Endothelial cell of umbilical vein (primary cell): ENCODE measurements around the gene CRELD2. TPM values are rescaled to one million over a fixed set of nuclear protein-coding genes. Genes with fewer than 3 reads are reported as not detected.

Source experiments
- BruUV-seq: library from RNA; stranded (reverse); fragments of 400-500 nt; replicated peaks from 2 replicates; lab custom pipeline; 2021; lab: Mats Ljungman, UMichigan
- CTCF ChIA-PET: fragments of 300-600, 350-600 bp; sonication (Branson Sonifier 250); formaldehyde crosslinking; loops from one replicate; lab custom pipeline; 2021; ENCODE audit warnings: antibody characterized with exemption, inconsistent platforms; lab: Charles Lee
- POLR2A ChIA-PET: fragments of 300-600, 350-600 bp; sonication (Branson Sonifier 250); formaldehyde crosslinking; loops from one replicate; lab custom pipeline; 2021; ENCODE audit warnings: antibody characterized with exemption, inconsistent platforms; lab: Charles Lee
- DNase-seq: peaks from one replicate; pipeline ENCODE4 v3.0.0-alpha.2; 2011; ENCODE audit warnings: low read depth, low spot score
- FAIRE-seq: peaks from 2 replicates; lab custom pipeline; 2011; peaks lifted over from hg19 to GRCh38; lab: Jason Lieb, UNC
- H2AFZ ChIP-seq: 2 replicates; pipeline ENCODE4 v1.6.0; 2012; ENCODE audit warnings: low read depth, low read length, control low read depth, inconsistent platforms
- H3K27ac ChIP-seq: 2 replicates; pipeline ENCODE4 v1.5.1; 2011; ENCODE audit warnings: low read depth, mild to moderate bottlenecking, control low read depth, low read length, moderate library complexity; ENCODE audit not compliant: insufficient read depth
- H3K27me3 ChIP-seq, 2 experiments: 2 replicates each; pipeline versions ENCODE4 v1.6.0 to v1.6.1; 2011; ENCODE audit warnings: low read length in 2 of 2, mixed read lengths in 1 of 2; ENCODE audit not compliant: control insufficient read depth in 2 of 2, insufficient read depth in 2 of 2
- H3K36me3 ChIP-seq, 2 experiments: 2 replicates in 1 of 2; 3 replicates in 1 of 2; pipeline ENCODE4 v1.5.1; 2011; ENCODE audit warnings: low read length in 2 of 2, mild to moderate bottlenecking in 1 of 2, moderate library complexity in 1 of 2; ENCODE audit not compliant: control insufficient read depth in 2 of 2, insufficient read depth in 2 of 2; ENCODE audit errors: extremely low read depth in 1 of 2
- H3K4me1 ChIP-seq: 3 replicates; pipeline ENCODE4 v1.5.1; 2011; ENCODE audit warnings: mild to moderate bottlenecking, low read length; ENCODE audit not compliant: control insufficient read depth, insufficient read depth; ENCODE audit errors: extremely low read depth
- H3K4me2 ChIP-seq: 2 replicates; pipeline ENCODE4 v1.6.1; 2011; ENCODE audit warnings: low read length, control low read depth, mixed read lengths; ENCODE audit not compliant: insufficient read depth
- H3K4me3 ChIP-seq, 3 experiments: fragments of 200-600 bp in 1 of 3; sonication (generic), shearing (Covaris generic) in 1 of 3; replicated peaks in 1 of 3; 2 replicates each; pipeline ENCODE4 v1.5.1; 2011 to 2016; ENCODE audit warnings: control low read depth in 3 of 3, low read length in 3 of 3, mild to moderate bottlenecking in 2 of 3, inconsistent platforms in 1 of 3, low read depth in 1 of 3, moderate library complexity in 1 of 3; ENCODE audit not compliant: insufficient read depth in 1 of 3
- H3K79me2 ChIP-seq: 2 replicates; pipeline ENCODE4 v1.6.0; 2012; ENCODE audit warnings: low read length, inconsistent platforms; ENCODE audit not compliant: control insufficient read depth, insufficient read depth
- H3K9ac ChIP-seq: replicated peaks from 2 replicates; pipeline ENCODE3; 2011; ENCODE audit warnings: low read length, control low read depth; ENCODE audit not compliant: insufficient read depth; ENCODE audit errors: extremely low read depth
- H3K9me1 ChIP-seq: replicated peaks from 3 replicates; pipeline ENCODE4 v1.6.0; 2011; ENCODE audit warnings: mild to moderate bottlenecking, low read length; ENCODE audit not compliant: control insufficient read depth, insufficient read depth; ENCODE audit errors: extremely low read depth
- H3K9me3 ChIP-seq: replicated peaks from 2 replicates; pipeline ENCODE4 v1.5.1; 2012; ENCODE audit warnings: low read length, inconsistent platforms; ENCODE audit not compliant: control insufficient read depth, insufficient read depth
- H4K20me1 ChIP-seq: replicated peaks from 2 replicates; pipeline ENCODE3; 2011; ENCODE audit warnings: mild to moderate bottlenecking, low read length; ENCODE audit not compliant: control insufficient read depth, insufficient read depth; ENCODE audit errors: extremely low read depth
- CTCF ChIP-seq, 2 donors: IDR thresholded peaks; 1 replicate in 1 of 2; 2 replicates in 1 of 2; pipeline ENCODE4 v1.5.1; 2011; ENCODE audit warnings: low read length in 2 of 2, mild to moderate bottlenecking in 2 of 2, moderate library complexity in 2 of 2, control low read depth in 1 of 2, inconsistent platforms in 1 of 2, low read depth in 1 of 2; ENCODE audit not compliant: insufficient read depth in 1 of 2; ENCODE audit errors: extremely low read depth in 1 of 2
- EZH2 ChIP-seq: IDR thresholded peaks from 2 replicates; pipeline ENCODE4 v1.6.1; 2012; ENCODE audit warnings: borderline replicate concordance, low read depth, mild to moderate bottlenecking, moderate library complexity, low read length, inconsistent platforms; ENCODE audit not compliant: severe bottlenecking
- FOS ChIP-seq: IDR thresholded peaks from 2 replicates; pipeline ENCODE4 v1.6.1; 2011; ENCODE audit warnings: mild to moderate bottlenecking, low read length, moderate library complexity, borderline replicate concordance; ENCODE audit not compliant: insufficient read depth
- GATA2 ChIP-seq: IDR thresholded peaks from 2 replicates; pipeline ENCODE4 v1.7.0; 2011; ENCODE audit warnings: low read depth, mild to moderate bottlenecking, moderate library complexity, mixed read lengths, low read length; ENCODE audit not compliant: insufficient read length, insufficient read depth
- JUN ChIP-seq: IDR thresholded peaks from 2 replicates; pipeline ENCODE4 v1.6.1; 2011; ENCODE audit warnings: borderline replicate concordance, low read depth; ENCODE audit not compliant: insufficient read length, insufficient read depth
- MAX ChIP-seq: IDR thresholded peaks from 2 replicates; pipeline ENCODE4 v1.6.1; 2011; ENCODE audit not compliant: insufficient read depth, insufficient read length
- MYC ChIP-seq: IDR thresholded peaks from one replicate; pipeline ENCODE4 v1.6.1; 2011; ENCODE audit warnings: mild to moderate bottlenecking, low read depth, low read length
- POLR2A ChIP-seq: IDR thresholded peaks from 2 replicates; pipeline ENCODE4 v1.6.1; 2012; ENCODE audit warnings: low read depth, mild to moderate bottlenecking, control low read depth, low read length
- POLR2AphosphoS5 ChIP-seq: IDR thresholded peaks from 2 replicates; pipeline ENCODE4 v1.6.1; 2012; ENCODE audit warnings: low read depth, mild to moderate bottlenecking, control low read depth, low read length, moderate library complexity; ENCODE audit not compliant: insufficient read depth
- dilution Hi-C: fragments of 300-500 bp; cut with MboI; formaldehyde crosslinking; loops from one replicate; pipeline ENCODE4 v1.15.0; 2019; ENCODE audit warnings: low sequenced_read_pairs; ENCODE audit not compliant: extremely low pct_ligation_motif_present
- intact Hi-C: fragments of 100-400 bp; cut with micrococcal nuclease; formaldehyde crosslinking; loops from one replicate; pipeline ENCODE4 v1.10.0; 2022
- polyA plus RNA-seq, 4 experiments: library from polyadenylated mRNA; depleted of rRNA in 3 of 4; stranded (reverse) in 3 of 4; unstranded in 1 of 4; fragments of >200 nt; gene quantifications; 2 replicates each; pipeline versions ENCODE4 v1.2.1 to v1.2.3, GENCODE V29; 2011 to 2012; ENCODE audit warnings: missing spikeins in 1 of 4
- total RNA-seq: library from RNA; stranded (reverse); gene quantifications from 2 replicates; pipeline ENCODE4 v1.2.3, GENCODE V29; 2021

Gene CRELD2
- total and polyA plus RNA-seq, 2 donors (not counting 3 experiments of a cell fraction or from before 2014, with no cell fraction given) = 71.0 to 86.3 TPM

- intact Hi-C loops (loop anchor here (1.0 kb wide), 2 partner anchors 24 to 42 kb away; partner anchors contain the start of genes ALG12 and CRELD2), dilution Hi-C loops (no loop called here)
- TF ChIP-seq GATA2 (no peak), POLR2AphosphoS5 (peak; percentile 98), JUN (no peak), CTCF (IDR thresholded peaks at IDR 0.05; ENCODE audit: extremely low read depth in 1 of 2, insufficient read depth in 1 of 2, low read depth in 1 of 2, low read length in 2 of 2) (no peak), POLR2A (peak; percentile 96), MYC (no peak), FOS (peak; percentile 7), EZH2 (no peak), MAX (peak; percentile 59)
- no peaks in the 10 kb centered on the region for H4K20me1 ChIP-seq
- peak within 1 kb of the TSS; percentile 84 for H3K9ac ChIP-seq
- DNase-seq (peak; percentile 97), FAIRE-seq (peak; percentile 91)
- peaks cover 19 to 31% of the 10 kb centered on the region in 2 experiments for H3K36me3 ChIP-seq
- peak within 1 kb of the TSS; percentile 50 for H2AFZ ChIP-seq
- POLR2A ChIA-PET = interaction anchor here (0.9 to 1.8 kb wide), 3 partner anchors 10 to 24 kb away, joined by 3 to 14 read pairs (median 3); no protein-coding TSS in a partner anchor
- H3K9me1 ChIP-seq = no peaks in the 10 kb centered on the region
- CTCF ChIA-PET = interaction anchor here (0.9 to 3.7 kb wide), 3 partner anchors 9 to 30 kb away, joined by 3 to 32 read pairs (median 3); no protein-coding TSS in a partner anchor
- no peaks in the 10 kb centered on the region for H3K9me3 ChIP-seq
- BruUV-seq = no TSS peak
- peaks cover 46% of the 10 kb centered on the region for H3K79me2 ChIP-seq
- H3K4me3 ChIP-seq = peak within 1 kb of the TSS; percentile 52 to 80 (median 59)
- peak within 1 kb of the TSS; percentile 57 for H3K4me2 ChIP-seq
- H3K4me1 ChIP-seq = peaks cover 25% of the 10 kb centered on the region
- H3K27me3 ChIP-seq = no peaks in the 10 kb centered on the region
- H3K27ac ChIP-seq = peak within 1 kb of the TSS; percentile 80
Measured at GRCh38 chr22:49960159-49961004, 41.9 kb downstream of the CRELD2 start, which contains the start of gene PIM3. Gene PIM3, plus strand, starts transcription at chr22:49960772. Its CDS starts 176 bp downstream, at chr22:49960948.
